Esophagus squamous epithelium (tissue), 4 donors: Measurements from ENCODE around the gene WDR82.

Experiments
- CTCF ChIP-seq, 6 experiments: fragments of 450-650 bp in 4 of 6; fragments of 200-600 bp in 2 of 6; sonication (generic) in 2 of 6; IDR thresholded peaks; one replicate each; pipeline ENCODE4 v1.5.1; 2016 to 2019; ENCODE audit warnings: antibody characterized with exemption in 6 of 6, mild to moderate bottlenecking in 4 of 6, moderate library complexity in 4 of 6
- POLR2A ChIP-seq, 4 donors: fragments of 450-650 bp; IDR thresholded peaks; one replicate each; pipeline ENCODE4 v1.6.1; 2017; ENCODE audit warnings: antibody characterized with exemption in 4 of 4, mild to moderate bottlenecking in 4 of 4, moderate library complexity in 3 of 4

DNA sequence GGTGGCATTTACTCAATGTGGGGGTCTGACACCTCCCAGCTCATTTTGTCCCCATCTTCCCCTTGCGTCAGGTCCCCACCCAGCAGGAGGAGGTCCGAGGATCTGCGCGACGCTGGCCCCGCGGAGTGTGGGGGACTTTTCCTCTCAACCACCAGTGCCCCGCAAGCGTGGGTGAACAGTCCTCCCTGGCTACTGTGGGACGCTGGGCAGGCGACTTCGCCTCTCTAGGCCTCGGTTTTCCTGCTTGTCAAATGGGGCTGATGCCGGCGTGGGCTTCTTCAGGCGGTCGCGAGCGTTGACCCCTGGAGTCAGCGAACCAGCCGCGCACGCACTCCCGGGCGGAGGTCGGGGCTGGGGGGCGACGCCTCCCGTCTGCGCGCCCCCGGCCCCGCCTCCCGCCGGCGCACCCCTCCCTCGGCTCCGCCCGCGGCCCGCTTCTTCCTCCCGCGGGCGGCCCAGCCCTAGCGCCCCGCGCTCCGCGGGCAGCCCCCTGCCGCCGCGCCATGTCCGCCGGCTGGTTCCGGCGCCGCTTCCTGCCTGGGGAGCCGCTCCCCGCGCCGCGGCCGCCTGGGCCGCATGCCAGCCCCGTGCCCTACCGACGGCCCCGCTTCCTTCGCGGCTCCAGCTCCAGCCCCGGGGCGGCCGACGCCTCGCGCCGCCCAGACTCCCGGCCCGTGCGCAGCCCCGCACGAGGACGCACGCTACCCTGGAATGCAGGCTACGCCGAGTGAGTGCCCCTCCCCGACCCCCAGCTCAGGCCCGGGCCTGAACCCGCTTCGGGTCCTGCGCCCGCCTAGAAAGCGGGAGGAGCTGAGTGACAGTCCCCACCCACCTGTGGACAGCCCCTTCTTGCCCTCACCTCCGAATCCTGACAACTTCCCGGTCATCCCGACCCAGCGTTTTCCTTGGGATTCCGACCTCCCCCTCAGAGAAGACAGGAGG is 32.9 kb downstream of the WDR82 start, which contains the start of gene PPM1M:
- TF ChIP-seq CTCF (IDR thresholded peaks at IDR 0.05) (no peak), POLR2A (IDR thresholded peaks at IDR 0.05) (no peak)
